NB4 (cell line): ENCODE results near the gene CCBE1.

ENCODE experiments used
- DNase-seq: peaks from one replicate; pipeline ENCODE4 v3.0.0; 2010; ENCODE audit warnings: low read depth
- H3K4me3 ChIP-seq: one replicate; pipeline ENCODE4 v1.5.1; 2011; ENCODE audit warnings: mild to moderate bottlenecking, low read depth, low read length, moderate library complexity
- CTCF ChIP-seq: IDR thresholded peaks from one replicate; pipeline ENCODE4 v1.5.1; 2012; ENCODE audit warnings: low read depth, low read length
- MAX ChIP-seq: IDR thresholded peaks from 2 replicates; pipeline ENCODE4 v1.6.1; 2011; ENCODE audit warnings: low read depth, low read length
- MYC ChIP-seq: IDR thresholded peaks from 2 replicates; pipeline ENCODE4 v1.6.1; 2011; ENCODE audit warnings: low read depth, low read length
- POLR2A ChIP-seq: IDR thresholded peaks from 2 replicates; pipeline ENCODE4 v1.6.1; 2011; ENCODE audit warnings: mild to moderate bottlenecking; ENCODE audit not compliant: insufficient read length; ENCODE audit errors: extremely low read depth

Gene CCBE1

GRCh38 chr18:59689756-59690155 lies 7.5 kb downstream of the CCBE1 start:
- no peak overlapping the region for H3K4me3 ChIP-seq
- TF ChIP-seq MAX (no peak), CTCF (no peak), POLR2A (no peak), MYC (no peak)
- DNase-seq = no peak

- TF ChIP-seq POLR2A (no peak), MAX (no peak), MYC (no peak), CTCF (no peak)
- no peak for DNase-seq
- no peak overlapping the region for H3K4me3 ChIP-seq
Observed at GRCh38 chr18:59686260-59686659, 11.0 kb downstream of the CCBE1 start.

GRCh38 chr18:59685501-59685900 lies 11.7 kb downstream of the CCBE1 start:
- DNase-seq = no peak
- TF ChIP-seq MAX (no peak), CTCF (no peak), MYC (no peak), POLR2A (no peak)
- no peak overlapping the region for H3K4me3 ChIP-seq

DNA sequence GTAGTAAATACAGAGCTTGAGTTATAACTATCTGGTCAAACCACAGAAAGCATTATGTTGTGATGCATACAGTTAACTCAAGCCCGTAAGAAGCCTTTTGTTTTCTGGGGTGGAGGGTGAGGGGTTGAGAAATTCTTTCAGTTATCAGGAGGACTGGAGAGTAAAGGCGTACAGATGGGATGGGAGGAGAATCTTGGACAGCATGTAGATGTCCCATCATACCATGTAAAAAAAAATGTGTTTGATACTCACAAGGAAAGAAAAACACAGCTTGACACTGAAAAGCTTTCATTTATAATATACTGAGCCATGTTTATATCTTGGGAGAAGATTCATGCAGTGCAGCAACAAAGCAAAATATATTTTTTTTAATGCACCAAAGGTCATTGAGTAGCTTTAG lies 12.4 kb downstream of the CCBE1 start:
- H3K4me3 ChIP-seq = no peak overlapping the region
- DNase-seq = no peak
- TF ChIP-seq CTCF = no peak

DNA sequence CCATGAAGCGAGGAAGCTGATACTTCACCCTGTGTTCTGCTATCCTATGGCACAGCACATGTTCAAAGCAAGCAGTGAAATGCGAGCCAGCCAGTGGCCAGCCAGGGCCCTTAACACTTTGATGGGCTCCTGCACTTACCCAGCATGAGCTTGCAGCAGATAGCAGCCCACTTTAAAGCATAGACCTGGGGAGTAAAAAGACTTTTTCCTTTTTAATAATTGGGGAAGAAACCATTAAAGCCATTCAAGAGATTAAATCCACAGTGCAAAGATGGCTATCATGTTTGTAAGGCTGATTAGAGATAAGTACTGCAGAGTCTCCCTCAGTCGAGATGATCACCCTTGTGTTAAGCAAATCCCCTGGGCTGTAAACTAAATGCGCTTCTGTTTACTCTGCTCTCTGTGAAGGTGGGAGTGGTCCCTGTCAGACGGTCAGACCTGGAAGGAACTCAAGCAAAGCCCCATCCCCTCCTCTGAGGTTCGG lies 15.7 kb downstream of the CCBE1 start:
- TF ChIP-seq MAX = no peak
- no peak for TF ChIP-seq CTCF
- TF ChIP-seq MYC = no peak
- no peak for TF ChIP-seq POLR2A
- H3K4me3 ChIP-seq = no peak overlapping the region
- DNase-seq = no peak

DNA sequence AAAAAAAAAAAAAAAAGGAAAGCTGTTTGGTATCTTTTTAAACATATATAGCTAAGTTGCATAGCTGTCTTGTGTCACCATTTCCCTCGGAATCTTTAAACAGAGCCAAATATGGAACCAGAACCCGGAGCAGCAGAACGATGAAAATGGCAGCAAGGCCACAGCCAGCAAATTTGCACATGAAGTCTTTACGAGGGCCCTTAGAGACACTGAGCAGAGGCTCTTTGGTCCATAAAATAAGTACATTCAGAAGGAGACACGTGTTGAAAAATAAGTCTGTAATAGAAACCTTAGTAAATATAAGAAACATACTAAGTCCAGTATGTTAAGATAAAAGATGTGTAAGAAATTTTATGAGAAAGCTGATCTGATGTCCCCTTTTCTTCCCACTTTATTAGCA lies 16.2 kb downstream of the CCBE1 start:
- no peak overlapping the region for H3K4me3 ChIP-seq
- DNase-seq = no peak

More for the DNA sequence above, 16.2 kb downstream of the CCBE1 start:
- no peak for TF ChIP-seq MYC
- no peak for TF ChIP-seq CTCF
- TF ChIP-seq POLR2A = no peak
- TF ChIP-seq MAX = no peak
